PFSK-1 (cell line): ENCODE results near the gene KASH5.

Experiments used
- POLR2AphosphoS5 ChIP-seq: IDR thresholded peaks from 2 replicates; pipeline ENCODE4 v1.6.1; 2012; ENCODE audit warnings: low read depth, mild to moderate bottlenecking, control low read depth, low read length, moderate library complexity
- SIN3A ChIP-seq: IDR thresholded peaks from 2 replicates; pipeline ENCODE4 v1.6.1; 2012; ENCODE audit warnings: mild to moderate bottlenecking, low read length, moderate library complexity, borderline replicate concordance; ENCODE audit not compliant: insufficient read depth
- TAF1 ChIP-seq: IDR thresholded peaks from 2 replicates; pipeline ENCODE4 v1.6.1; 2012; ENCODE audit warnings: low read length, control low read depth, borderline replicate concordance; ENCODE audit not compliant: insufficient read depth
- TF ChIP-seq, protein P1 (sequence below), 2 experiments: IDR thresholded peaks; 2 replicates each; pipeline versions ENCODE4 v1.6.1 to v1.8.0; 2011 to 2012; ENCODE audit warnings: low read depth in 2 of 2, low read length in 2 of 2, control low read depth in 1 of 2, inconsistent platforms in 1 of 2, mild to moderate bottlenecking in 1 of 2, moderate library complexity in 1 of 2; ENCODE audit not compliant: insufficient read depth in 1 of 2

DNA sequence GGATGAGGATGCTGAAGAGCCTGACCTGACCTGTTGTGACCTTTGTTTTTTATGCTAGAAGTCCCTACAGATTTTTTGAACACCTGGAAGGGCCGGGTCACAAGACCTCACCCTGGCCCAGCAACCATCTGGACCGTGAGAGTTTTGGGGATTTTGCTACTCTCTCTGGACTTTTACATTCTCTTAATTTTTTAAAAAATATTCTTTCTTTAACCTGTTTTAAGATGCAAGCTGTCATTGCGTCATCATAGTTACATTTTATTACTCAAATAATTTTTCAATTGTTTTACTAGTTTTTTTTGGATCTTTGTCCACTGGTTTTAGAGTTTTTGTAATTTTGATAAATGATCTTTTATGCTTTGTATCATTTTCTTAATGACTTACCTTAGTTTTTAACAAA is 16.9 kb upstream of the KASH5 start:
- TF ChIP-seq TAF1: no peak
- TF ChIP-seq POLR2AphosphoS5: no peak
- TF ChIP-seq SIN3A: no peak
- TF ChIP-seq, protein P1, sequence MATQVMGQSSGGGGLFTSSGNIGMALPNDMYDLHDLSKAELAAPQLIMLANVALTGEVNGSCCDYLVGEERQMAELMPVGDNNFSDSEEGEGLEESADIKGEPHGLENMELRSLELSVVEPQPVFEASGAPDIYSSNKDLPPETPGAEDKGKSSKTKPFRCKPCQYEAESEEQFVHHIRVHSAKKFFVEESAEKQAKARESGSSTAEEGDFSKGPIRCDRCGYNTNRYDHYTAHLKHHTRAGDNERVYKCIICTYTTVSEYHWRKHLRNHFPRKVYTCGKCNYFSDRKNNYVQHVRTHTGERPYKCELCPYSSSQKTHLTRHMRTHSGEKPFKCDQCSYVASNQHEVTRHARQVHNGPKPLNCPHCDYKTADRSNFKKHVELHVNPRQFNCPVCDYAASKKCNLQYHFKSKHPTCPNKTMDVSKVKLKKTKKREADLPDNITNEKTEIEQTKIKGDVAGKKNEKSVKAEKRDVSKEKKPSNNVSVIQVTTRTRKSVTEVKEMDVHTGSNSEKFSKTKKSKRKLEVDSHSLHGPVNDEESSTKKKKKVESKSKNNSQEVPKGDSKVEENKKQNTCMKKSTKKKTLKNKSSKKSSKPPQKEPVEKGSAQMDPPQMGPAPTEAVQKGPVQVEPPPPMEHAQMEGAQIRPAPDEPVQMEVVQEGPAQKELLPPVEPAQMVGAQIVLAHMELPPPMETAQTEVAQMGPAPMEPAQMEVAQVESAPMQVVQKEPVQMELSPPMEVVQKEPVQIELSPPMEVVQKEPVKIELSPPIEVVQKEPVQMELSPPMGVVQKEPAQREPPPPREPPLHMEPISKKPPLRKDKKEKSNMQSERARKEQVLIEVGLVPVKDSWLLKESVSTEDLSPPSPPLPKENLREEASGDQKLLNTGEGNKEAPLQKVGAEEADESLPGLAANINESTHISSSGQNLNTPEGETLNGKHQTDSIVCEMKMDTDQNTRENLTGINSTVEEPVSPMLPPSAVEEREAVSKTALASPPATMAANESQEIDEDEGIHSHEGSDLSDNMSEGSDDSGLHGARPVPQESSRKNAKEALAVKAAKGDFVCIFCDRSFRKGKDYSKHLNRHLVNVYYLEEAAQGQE (IDR thresholded peaks at IDR 0.05; ENCODE audit: insufficient read depth in 1 of 2, low read depth in 2 of 2, low read length in 2 of 2): no peak
